ENCODE measurements around the gene AFDN.

AFDN gene

GRCh38 chr6:167826896-167827582 lies at the start of gene AFDN:
TSS of gene AFDN (plus strand) at chr6:167826911. CDS start at chr6:167827133, 222 bp downstream.
- H3K27me3 ChIP-seq (ENCODE audit: low read length): no peaks in the 10 kb centered on the region
- H3K9me2 ChIP-seq (replicated peaks; ENCODE audit: insufficient read depth, low read length): no peaks in the 10 kb centered on the region
- H3K9me3 ChIP-seq (ENCODE audit: insufficient read depth, low read length): no peaks in the 10 kb centered on the region
- H3K79me2 ChIP-seq (ENCODE audit: insufficient read depth, low read length): no peaks in the 10 kb centered on the region; the same call in 1 of the 2 replicates
- H4K20me1 ChIP-seq (ENCODE audit: low read depth, low read length): peaks cover 28% of the 10 kb centered on the region
- H3K36me3 ChIP-seq (ENCODE audit: low read length): no peaks in the 10 kb centered on the region
- 0 out of 2 replicates have a peak, but pooled peaks cover 9% of the 10 kb centered on the region for H3F3A ChIP-seq (ENCODE audit: insufficient read depth)
- peak within 1 kb of the TSS; percentile 87 for H2AFZ ChIP-seq (ENCODE audit: low read depth, low read length, severe bottlenecking)
- H3K27ac ChIP-seq (ENCODE audit: low read depth, low read length): no peak within 1 kb of the TSS
- TF ChIP-seq CTCF (IDR thresholded peaks at IDR 0.05; ENCODE audit: insufficient read depth, low read length, poor library complexity, severe bottlenecking) (no peak), EZH2phosphoT487 (conservative IDR thresholded peaks at IDR 0.05; ENCODE audit: low read length) (no peak)
- peak within 1 kb of the TSS; percentile 58 for H3K4me2 ChIP-seq (ENCODE audit: low read depth, low read length, poor library complexity, severe bottlenecking)
- H3K9ac ChIP-seq (ENCODE audit: low read length): peak within 1 kb of the TSS; percentile 50
- H3K4me3 ChIP-seq (ENCODE audit: insufficient read depth, low read length, poor library complexity, severe bottlenecking): peak within 1 kb of the TSS; percentile 59

- H3K4me2 ChIP-seq (ENCODE audit: low read depth, low read length, poor library complexity, severe bottlenecking): no peak overlapping the region
- no peaks in the 10 kb centered on the region for H3F3A ChIP-seq (ENCODE audit: insufficient read depth)
- H3K27me3 ChIP-seq (ENCODE audit: low read length): no peaks in the 10 kb centered on the region
- H3K9me3 ChIP-seq (ENCODE audit: insufficient read depth, low read length): no peaks in the 10 kb centered on the region
- TF ChIP-seq EZH2phosphoT487 (conservative IDR thresholded peaks at IDR 0.05; ENCODE audit: low read length) (no peak), CTCF (IDR thresholded peaks at IDR 0.05; ENCODE audit: insufficient read depth, low read length, poor library complexity, severe bottlenecking) (no peak)
- no peak overlapping the region for H3K9ac ChIP-seq (ENCODE audit: low read length)
- H2AFZ ChIP-seq (ENCODE audit: low read depth, low read length, severe bottlenecking): no peak overlapping the region
- H3K27ac ChIP-seq (ENCODE audit: low read depth, low read length): no peak overlapping the region
- no peaks in the 10 kb centered on the region for H3K9me2 ChIP-seq (replicated peaks; ENCODE audit: insufficient read depth, low read length)
- no peak overlapping the region for H3K4me3 ChIP-seq (ENCODE audit: insufficient read depth, low read length, poor library complexity, severe bottlenecking)
- H3K79me2 ChIP-seq (ENCODE audit: insufficient read depth, low read length): no peaks in the 10 kb centered on the region
- H4K20me1 ChIP-seq (ENCODE audit: low read depth, low read length): no peaks in the 10 kb centered on the region
- no peaks in the 10 kb centered on the region for H3K36me3 ChIP-seq (ENCODE audit: low read length)
These were observed 48.1 kb upstream of the AFDN start for GRCh38 chr6:167778497-167779128.

GRCh38 chr6:167779129-167779992 lies 47.4 kb upstream of the AFDN start:
- Histone ChIP-seq H3K36me3 (ENCODE audit: low read length) (no peaks in the 10 kb centered on the region), H2AFZ (ENCODE audit: low read depth, low read length, severe bottlenecking) (no peak overlapping the region), H3K9me3 (ENCODE audit: insufficient read depth, low read length) (no peaks in the 10 kb centered on the region), H3K4me3 (ENCODE audit: insufficient read depth, low read length, poor library complexity, severe bottlenecking) (no peak overlapping the region), H3K27me3 (ENCODE audit: low read length) (no peaks in the 10 kb centered on the region), H3K79me2 (ENCODE audit: insufficient read depth, low read length) (no peaks in the 10 kb centered on the region), H3K9me2 (replicated peaks; ENCODE audit: insufficient read depth, low read length) (no peaks in the 10 kb centered on the region), H3K4me2 (ENCODE audit: low read depth, low read length, poor library complexity, severe bottlenecking) (no peak overlapping the region), H3K27ac (ENCODE audit: low read depth, low read length) (no peak overlapping the region), H3F3A (ENCODE audit: insufficient read depth) (no peaks in the 10 kb centered on the region), H4K20me1 (ENCODE audit: low read depth, low read length) (no peaks in the 10 kb centered on the region), H3K9ac (ENCODE audit: low read length) (no peak overlapping the region)
- TF ChIP-seq CTCF (IDR thresholded peaks at IDR 0.05; ENCODE audit: insufficient read depth, low read length, poor library complexity, severe bottlenecking) (no peak), EZH2phosphoT487 (conservative IDR thresholded peaks at IDR 0.05; ENCODE audit: low read length) (no peak)

All from SU-DHL-6 (cell line).